ENCODE measurements around the gene PCOLCE2. TPM values are rescaled to one million over a fixed set of nuclear protein-coding genes. Genes with fewer than 3 reads are reported as not detected.

PCOLCE2 gene
- total and polyA plus RNA-seq, 3 donors from 2014 or later = 10.7 to 15.4 (median 14.4) TPM

DNA sequence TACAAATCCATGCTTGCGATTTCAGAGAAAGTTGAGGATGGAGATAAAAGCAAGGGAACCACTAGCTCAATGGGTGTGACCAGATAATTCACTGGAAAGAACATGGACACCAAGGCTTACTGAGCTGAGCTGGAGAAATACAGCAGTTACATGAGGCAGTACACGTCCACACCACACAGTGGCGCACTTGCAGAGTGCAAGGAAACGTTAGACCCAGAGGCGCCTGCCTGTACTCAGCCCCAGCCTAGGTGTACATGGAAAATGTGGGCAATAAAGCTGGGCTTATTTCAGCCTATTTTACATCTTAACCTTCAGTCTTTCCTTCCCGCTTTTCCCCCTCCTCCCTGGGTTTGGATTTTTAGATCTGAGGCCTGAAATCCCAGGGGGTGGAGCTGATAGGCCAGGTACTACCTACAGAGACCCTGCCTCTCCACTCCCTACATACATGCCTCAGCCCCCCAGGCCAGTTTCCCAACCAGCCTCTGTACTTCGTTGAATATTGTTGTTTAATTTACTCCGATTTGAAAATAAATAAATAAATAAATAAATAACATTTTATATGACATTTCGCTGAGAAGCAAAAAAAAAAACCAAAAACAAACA is 60.1 kb downstream of the PCOLCE2 start:
- intact Hi-C loops (cut with DNase I; ENCODE audit: low total_unique reads) = no loop called here
- no peak overlapping the region for H3K27ac ChIP-seq

DNA sequence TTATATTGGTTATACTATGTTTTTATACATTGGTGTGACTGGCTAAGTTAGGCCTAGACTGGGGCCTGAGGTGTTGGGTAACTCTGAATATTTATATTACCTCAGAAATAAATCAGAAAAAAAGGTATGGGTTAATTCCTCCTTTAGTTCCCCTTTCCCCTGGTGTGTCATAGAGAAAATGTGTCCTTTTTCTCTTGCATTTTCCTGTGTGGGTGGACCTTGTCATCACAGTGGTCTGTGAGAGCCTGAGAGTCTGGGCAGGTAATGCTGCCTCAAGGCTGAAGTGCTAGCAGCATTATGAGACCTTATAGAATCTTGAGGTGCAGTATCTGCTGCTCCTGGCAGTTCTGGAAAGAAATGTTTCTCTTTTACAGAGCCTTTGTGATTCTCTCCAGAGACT is 69.7 kb downstream of the PCOLCE2 start:
- no peak overlapping the region for H3K4me3 ChIP-seq
- no peaks in the 10 kb centered on the region for H3K4me1 ChIP-seq
- TF ChIP-seq, protein P1, sequence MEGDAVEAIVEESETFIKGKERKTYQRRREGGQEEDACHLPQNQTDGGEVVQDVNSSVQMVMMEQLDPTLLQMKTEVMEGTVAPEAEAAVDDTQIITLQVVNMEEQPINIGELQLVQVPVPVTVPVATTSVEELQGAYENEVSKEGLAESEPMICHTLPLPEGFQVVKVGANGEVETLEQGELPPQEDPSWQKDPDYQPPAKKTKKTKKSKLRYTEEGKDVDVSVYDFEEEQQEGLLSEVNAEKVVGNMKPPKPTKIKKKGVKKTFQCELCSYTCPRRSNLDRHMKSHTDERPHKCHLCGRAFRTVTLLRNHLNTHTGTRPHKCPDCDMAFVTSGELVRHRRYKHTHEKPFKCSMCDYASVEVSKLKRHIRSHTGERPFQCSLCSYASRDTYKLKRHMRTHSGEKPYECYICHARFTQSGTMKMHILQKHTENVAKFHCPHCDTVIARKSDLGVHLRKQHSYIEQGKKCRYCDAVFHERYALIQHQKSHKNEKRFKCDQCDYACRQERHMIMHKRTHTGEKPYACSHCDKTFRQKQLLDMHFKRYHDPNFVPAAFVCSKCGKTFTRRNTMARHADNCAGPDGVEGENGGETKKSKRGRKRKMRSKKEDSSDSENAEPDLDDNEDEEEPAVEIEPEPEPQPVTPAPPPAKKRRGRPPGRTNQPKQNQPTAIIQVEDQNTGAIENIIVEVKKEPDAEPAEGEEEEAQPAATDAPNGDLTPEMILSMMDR (IDR thresholded peaks at IDR 0.05) = no peak
- no peak for TF ChIP-seq POLR2A (IDR thresholded peaks at IDR 0.05)
- H3K9me3 ChIP-seq = no peaks in the 10 kb centered on the region
- H3K27me3 ChIP-seq = no peaks in the 10 kb centered on the region
- no peaks in the 10 kb centered on the region for H3K36me3 ChIP-seq (ENCODE audit: low read depth, missing control alignments)
- intact Hi-C loops (cut with DNase I; ENCODE audit: low total_unique reads) = no loop called here
- DNase-seq = no peak
- no peak overlapping the region for H3K27ac ChIP-seq

More for the DNA sequence above, 60.1 kb downstream of the PCOLCE2 start:
- Histone ChIP-seq H3K4me1 (no peaks in the 10 kb centered on the region), H3K36me3 (ENCODE audit: low read depth, missing control alignments) (no peaks in the 10 kb centered on the region), H3K4me3 (no peak overlapping the region), H3K9me3 (no peaks in the 10 kb centered on the region), H3K27me3 (no peaks in the 10 kb centered on the region)
- TF ChIP-seq, protein P1 (IDR thresholded peaks at IDR 0.05) = peak; percentile 53 to 76 (median 73)
- no peak for TF ChIP-seq POLR2A (IDR thresholded peaks at IDR 0.05)
- 37 to 43% methylated on average over 9 of the region's 9 CpGs for WGBS, 2 donors
- DNase-seq = peak; percentile 92

DNA sequence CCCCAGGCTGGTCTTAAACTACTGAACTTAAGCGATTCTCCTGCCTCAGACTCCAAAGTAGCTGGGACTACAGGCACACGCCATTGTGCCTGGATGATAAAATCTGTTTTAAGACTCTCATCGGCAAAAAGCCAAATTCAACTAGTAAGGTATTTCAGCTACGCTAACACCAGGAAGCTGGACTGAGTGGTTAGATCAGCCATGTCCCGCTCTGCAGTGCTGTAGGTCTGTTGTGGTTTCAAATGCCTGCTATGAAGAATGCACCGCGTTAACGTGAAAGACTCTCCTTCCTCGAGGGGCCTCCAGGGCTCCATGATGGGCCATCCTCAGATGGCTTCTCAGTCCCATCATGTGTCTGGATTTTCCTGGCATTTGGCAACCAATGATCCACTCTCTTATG is 70.2 kb downstream of the PCOLCE2 start:
- Histone ChIP-seq H3K4me3 (no peak overlapping the region), H3K27ac (no peak overlapping the region), H3K9me3 (no peaks in the 10 kb centered on the region), H3K36me3 (ENCODE audit: low read depth, missing control alignments) (no peaks in the 10 kb centered on the region), H3K27me3 (no peaks in the 10 kb centered on the region), H3K4me1 (no peaks in the 10 kb centered on the region)
- WGBS, 2 donors = 95 to 99% methylated on average over 9 of the region's 9 CpGs
- TF ChIP-seq, protein P1 (IDR thresholded peaks at IDR 0.05) = no peak
- TF ChIP-seq POLR2A (IDR thresholded peaks at IDR 0.05) = no peak
- intact Hi-C loops (cut with DNase I; ENCODE audit: low total_unique reads) = no loop called here
- DNase-seq = no peak

DNA sequence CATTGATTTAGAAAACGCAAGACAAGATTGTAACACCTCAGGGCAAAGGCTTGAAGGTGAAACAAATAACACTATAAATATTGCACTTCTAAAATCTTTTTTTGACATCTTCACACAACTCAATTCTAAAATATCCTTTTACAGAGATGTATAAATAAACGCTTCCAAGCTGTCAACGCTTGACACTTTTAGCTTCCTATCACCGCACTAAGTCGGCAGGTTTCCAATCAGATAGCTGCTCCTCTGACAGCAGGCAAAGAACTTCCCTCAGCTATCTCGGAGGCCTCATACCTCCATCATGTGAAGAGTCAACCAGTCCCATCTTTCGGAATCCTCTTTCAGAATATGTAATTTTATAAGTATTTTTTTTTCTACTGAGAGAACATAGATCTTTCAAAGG is 71.0 kb downstream of the PCOLCE2 start:
- DNase-seq = no peak

More for the DNA sequence above, 71.0 kb downstream of the PCOLCE2 start:
- TF ChIP-seq, protein P1 (IDR thresholded peaks at IDR 0.05) = no peak
- no peak for TF ChIP-seq POLR2A (IDR thresholded peaks at IDR 0.05)
- no peaks in the 10 kb centered on the region for H3K36me3 ChIP-seq (ENCODE audit: low read depth, missing control alignments)
- no peaks in the 10 kb centered on the region for H3K4me1 ChIP-seq
- intact Hi-C loops (cut with DNase I; ENCODE audit: low total_unique reads) = no loop called here
- no peak overlapping the region for H3K27ac ChIP-seq
- H3K9me3 ChIP-seq = no peaks in the 10 kb centered on the region
- WGBS, 2 donors = 48 to 59% methylated on average over 7 of the region's 7 CpGs
- H3K27me3 ChIP-seq = no peaks in the 10 kb centered on the region
- no peak overlapping the region for H3K4me3 ChIP-seq

Measured in testis (tissue), 3 donors.